C4-2B (cell line): Measurements from ENCODE around the gene MED22.

Experiments
- ZFX ChIP-seq: fragments of 450-650 bp; IDR thresholded peaks from 2 replicates; pipeline ENCODE4 v1.6.1; 2017
- TF ChIP-seq, protein P1 (sequence below): fragments of 450-650 bp; conservative IDR thresholded peaks from 2 replicates; pipeline ENCODE4 v1.5.1; 2017; ENCODE audit warnings: mild to moderate bottlenecking

DNA sequence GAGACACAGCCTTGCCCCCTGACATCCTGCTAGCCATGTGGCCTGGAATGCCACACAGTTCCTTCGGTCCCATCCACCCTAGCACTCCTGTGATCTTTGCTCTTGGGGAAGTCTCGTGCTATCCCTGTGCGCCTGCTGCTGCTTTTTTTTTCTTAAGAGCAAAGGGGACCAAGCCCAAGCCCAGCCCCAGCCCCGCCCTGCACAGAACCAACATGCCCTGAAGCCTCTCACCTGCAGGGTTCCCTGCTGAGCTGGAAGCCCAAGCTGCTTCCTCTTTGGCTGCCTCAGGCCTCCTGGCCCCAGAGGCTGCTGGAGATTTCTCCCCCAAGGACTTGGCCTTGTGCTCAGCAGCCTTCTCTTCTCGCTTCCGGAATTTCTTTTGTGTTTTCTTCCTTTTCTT, 13.8 kb downstream of the MED22 start:
- TF ChIP-seq, protein P1, sequence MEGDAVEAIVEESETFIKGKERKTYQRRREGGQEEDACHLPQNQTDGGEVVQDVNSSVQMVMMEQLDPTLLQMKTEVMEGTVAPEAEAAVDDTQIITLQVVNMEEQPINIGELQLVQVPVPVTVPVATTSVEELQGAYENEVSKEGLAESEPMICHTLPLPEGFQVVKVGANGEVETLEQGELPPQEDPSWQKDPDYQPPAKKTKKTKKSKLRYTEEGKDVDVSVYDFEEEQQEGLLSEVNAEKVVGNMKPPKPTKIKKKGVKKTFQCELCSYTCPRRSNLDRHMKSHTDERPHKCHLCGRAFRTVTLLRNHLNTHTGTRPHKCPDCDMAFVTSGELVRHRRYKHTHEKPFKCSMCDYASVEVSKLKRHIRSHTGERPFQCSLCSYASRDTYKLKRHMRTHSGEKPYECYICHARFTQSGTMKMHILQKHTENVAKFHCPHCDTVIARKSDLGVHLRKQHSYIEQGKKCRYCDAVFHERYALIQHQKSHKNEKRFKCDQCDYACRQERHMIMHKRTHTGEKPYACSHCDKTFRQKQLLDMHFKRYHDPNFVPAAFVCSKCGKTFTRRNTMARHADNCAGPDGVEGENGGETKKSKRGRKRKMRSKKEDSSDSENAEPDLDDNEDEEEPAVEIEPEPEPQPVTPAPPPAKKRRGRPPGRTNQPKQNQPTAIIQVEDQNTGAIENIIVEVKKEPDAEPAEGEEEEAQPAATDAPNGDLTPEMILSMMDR = no peak
- no peak for TF ChIP-seq ZFX
